Esophagus muscularis mucosa (tissue), 4 donors: ENCODE measurements around the gene SEL1L.

Experiments
- EP300 ChIP-seq: sonication (generic); formaldehyde crosslinking; IDR thresholded peaks from one replicate; pipeline ENCODE4 v1.6.1; 2017; ENCODE audit warnings: antibody characterized with exemption
- POLR2A ChIP-seq: fragments of 450-650 bp; IDR thresholded peaks from one replicate; pipeline ENCODE4 v1.6.1; 2017; ENCODE audit warnings: antibody characterized with exemption, moderate library complexity, mild to moderate bottlenecking, low read depth
- TF ChIP-seq, protein P1 (sequence below), 3 experiments: fragments of 200-600 bp in 2 of 3; fragments of 450-650 bp in 1 of 3; sonication (generic) in 2 of 3; IDR thresholded peaks; one replicate each; pipeline ENCODE4 v1.5.1; 2017 to 2019; ENCODE audit warnings: antibody characterized with exemption in 3 of 3, mild to moderate bottlenecking in 2 of 3, moderate library complexity in 1 of 3

DNA sequence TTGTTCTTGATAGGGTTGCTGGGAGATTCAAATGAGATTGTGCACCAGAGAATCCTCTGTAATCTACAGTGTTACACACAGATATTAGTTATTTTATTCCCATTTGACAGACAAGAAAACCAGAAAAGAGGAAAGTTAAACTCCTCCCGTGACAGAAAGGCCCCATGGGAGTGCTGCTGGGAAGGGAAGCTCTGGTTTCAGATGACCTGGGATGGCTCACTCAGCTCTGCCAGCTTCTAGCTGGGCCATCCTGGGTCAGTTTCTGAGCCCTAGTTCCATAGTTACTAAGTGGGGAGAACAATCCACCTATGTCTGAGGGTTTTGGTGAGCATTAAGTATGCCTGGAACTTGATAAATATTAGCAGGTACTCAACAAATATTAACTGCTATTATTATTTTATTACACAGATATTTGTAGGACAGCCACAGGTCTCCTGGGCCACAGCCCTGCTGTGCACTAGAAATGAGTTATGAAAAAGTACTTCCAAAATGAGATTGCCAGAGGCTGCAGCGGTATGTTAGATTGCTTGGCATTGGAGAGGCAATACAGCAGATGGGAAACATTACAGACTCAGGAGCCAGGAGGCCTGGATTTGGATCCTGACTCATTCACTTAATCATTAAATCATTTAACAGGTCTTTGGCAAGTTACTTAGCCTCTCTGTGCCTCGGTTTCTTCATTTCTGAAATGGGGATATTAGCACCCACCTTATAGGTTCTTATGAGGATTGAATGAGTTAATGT lies 86.5 kb downstream of the SEL1L start:
- no peak for TF ChIP-seq EP300
- TF ChIP-seq, protein P1, sequence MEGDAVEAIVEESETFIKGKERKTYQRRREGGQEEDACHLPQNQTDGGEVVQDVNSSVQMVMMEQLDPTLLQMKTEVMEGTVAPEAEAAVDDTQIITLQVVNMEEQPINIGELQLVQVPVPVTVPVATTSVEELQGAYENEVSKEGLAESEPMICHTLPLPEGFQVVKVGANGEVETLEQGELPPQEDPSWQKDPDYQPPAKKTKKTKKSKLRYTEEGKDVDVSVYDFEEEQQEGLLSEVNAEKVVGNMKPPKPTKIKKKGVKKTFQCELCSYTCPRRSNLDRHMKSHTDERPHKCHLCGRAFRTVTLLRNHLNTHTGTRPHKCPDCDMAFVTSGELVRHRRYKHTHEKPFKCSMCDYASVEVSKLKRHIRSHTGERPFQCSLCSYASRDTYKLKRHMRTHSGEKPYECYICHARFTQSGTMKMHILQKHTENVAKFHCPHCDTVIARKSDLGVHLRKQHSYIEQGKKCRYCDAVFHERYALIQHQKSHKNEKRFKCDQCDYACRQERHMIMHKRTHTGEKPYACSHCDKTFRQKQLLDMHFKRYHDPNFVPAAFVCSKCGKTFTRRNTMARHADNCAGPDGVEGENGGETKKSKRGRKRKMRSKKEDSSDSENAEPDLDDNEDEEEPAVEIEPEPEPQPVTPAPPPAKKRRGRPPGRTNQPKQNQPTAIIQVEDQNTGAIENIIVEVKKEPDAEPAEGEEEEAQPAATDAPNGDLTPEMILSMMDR (IDR thresholded peaks at IDR 0.05) = no peak
- TF ChIP-seq POLR2A = no peak
